SK-N-SH (cell line): ENCODE measurements around the gene DNM2. TPM values are rescaled to one million over a fixed set of nuclear protein-coding genes. Genes with fewer than 3 reads are reported as not detected.

Source experiments
- CTCF ChIA-PET: fragments of 300-600, 350-600 bp; formaldehyde crosslinking; extraction: SDS; loops from one replicate; lab custom pipeline; 2021; lab: Yijun Ruan, JAX
- POLR2A ChIA-PET: fragments of 350-600 bp; sonication (Branson Sonifier 250); formaldehyde crosslinking; extraction: SDS; loops from one replicate; lab custom pipeline; 2020; ENCODE audit warnings: antibody characterized with exemption, inconsistent platforms; lab: Yijun Ruan, JAX
- DNase-seq: peaks from one replicate; pipeline ENCODE4 v3.0.0; 2012
- H2AFZ ChIP-seq: fragments of 200-600 bp; sonication (generic); 2 replicates; pipeline ENCODE4 v1.8.1; 2016; ENCODE audit warnings: antibody characterized with exemption, mild to moderate bottlenecking, low read depth
- H3F3A ChIP-seq: fragments of 200-600 bp; sonication (generic); replicated peaks from 2 replicates; pipeline ENCODE3; 2016; ENCODE audit warnings: antibody characterized with exemption, mild to moderate bottlenecking; ENCODE audit not compliant: insufficient read depth
- H3K27ac ChIP-seq, 2 experiments: fragments of 200-500 bp in 1 of 2; fragments of 200-600 bp in 1 of 2; sonication (Bioruptor generic) in 1 of 2; sonication (generic), shearing (Covaris generic) in 1 of 2; 2 replicates each; pipeline versions ENCODE4 v1.5.1 to v1.6.1; 2014 to 2016; ENCODE audit warnings: low read depth in 2 of 2, inconsistent platforms in 1 of 2, low read length in 1 of 2, mild to moderate bottlenecking in 1 of 2, mixed read lengths in 1 of 2
- H3K27me3 ChIP-seq: fragments of 200-600 bp; sonication (generic), shearing (Covaris generic); 2 replicates; pipeline ENCODE4 v1.6.1; 2016; ENCODE audit warnings: mixed run types; ENCODE audit not compliant: insufficient read depth
- H3K36me3 ChIP-seq, 2 experiments: fragments of 200-500 bp in 1 of 2; fragments of 200-600 bp in 1 of 2; sonication (Bioruptor generic) in 1 of 2; sonication (generic) in 1 of 2; replicated peaks in 1 of 2; 2 replicates each; pipeline versions ENCODE3 to v1.5.1; 2014 to 2016; ENCODE audit warnings: low read length in 1 of 2, mild to moderate bottlenecking in 1 of 2; ENCODE audit not compliant: insufficient read depth in 2 of 2, control insufficient read depth in 1 of 2
- H3K4me1 ChIP-seq, 2 experiments: fragments of 200-500 bp in 1 of 2; fragments of 200-600 bp in 1 of 2; sonication (Bioruptor generic) in 1 of 2; sonication (generic), shearing (Covaris generic) in 1 of 2; 2 replicates each; pipeline versions ENCODE4 v1.5.1 to v1.6.1; 2014 to 2016; ENCODE audit warnings: low read depth in 1 of 2, low read length in 1 of 2, mixed run types in 1 of 2; ENCODE audit not compliant: insufficient read depth in 2 of 2, control insufficient read depth in 1 of 2
- H3K4me2 ChIP-seq: fragments of 200-600 bp; sonication (generic), shearing (Covaris generic); 2 replicates; pipeline ENCODE4 v1.6.1; 2017; ENCODE audit warnings: mixed run types
- H3K4me3 ChIP-seq, 2 experiments: fragments of 200-500 bp in 1 of 2; fragments of 200-600 bp in 1 of 2; sonication (Bioruptor generic) in 1 of 2; sonication (generic), shearing (Covaris generic) in 1 of 2; 2 replicates each; pipeline versions ENCODE4 v1.5.1 to v1.8.1; 2014 to 2016; ENCODE audit warnings: low read depth in 2 of 2, inconsistent platforms in 1 of 2, low read length in 1 of 2, mild to moderate bottlenecking in 1 of 2, mixed read lengths in 1 of 2, moderate library complexity in 1 of 2
- H3K79me2 ChIP-seq: fragments of 200-600 bp; sonication (generic); 2 replicates; pipeline ENCODE4 v1.8.1; 2017; ENCODE audit warnings: mild to moderate bottlenecking; ENCODE audit not compliant: insufficient read depth
- H3K9ac ChIP-seq: fragments of 200-600 bp; sonication (generic); 2 replicates; pipeline ENCODE4 v1.6.1; 2017; ENCODE audit warnings: mixed run types
- H3K9me2 ChIP-seq: fragments of 200-600 bp; sonication (generic); 2 replicates; pipeline ENCODE4 v1.6.1; 2017; ENCODE audit warnings: mixed run types
- H3K9me3 ChIP-seq: fragments of 200-600 bp; sonication (generic); 2 replicates; pipeline ENCODE4 v1.6.1; 2017; ENCODE audit warnings: mixed run types, mild to moderate bottlenecking, moderate library complexity
- H4K20me1 ChIP-seq: fragments of 200-600 bp; sonication (generic); 2 replicates; pipeline ENCODE4 v1.6.1; 2017; ENCODE audit warnings: mild to moderate bottlenecking, mixed run types; ENCODE audit not compliant: insufficient read depth
- CHD2 ChIP-seq: fragments of 150-350 bp; IDR thresholded peaks from 2 replicates; pipeline ENCODE4 v1.6.1; 2018; ENCODE audit warnings: low read length; ENCODE audit not compliant: partially characterized antibody
- CTCF ChIP-seq: fragments of 200-600 bp; sonication (generic); IDR thresholded peaks from 2 replicates; pipeline ENCODE4 v1.6.1; 2017; ENCODE audit warnings: antibody characterized with exemption, mild to moderate bottlenecking, moderate library complexity
- EZH2phosphoT487 ChIP-seq: fragments of 200-600 bp; sonication (generic); IDR thresholded peaks from 2 replicates; pipeline ENCODE4 v1.6.1; 2017; ENCODE audit warnings: low read depth, mixed run types, mild to moderate bottlenecking, antibody characterized with exemption, moderate library complexity, borderline replicate concordance
- NRF1 ChIP-seq: IDR thresholded peaks from 2 replicates; pipeline ENCODE4 v1.6.1; 2012; ENCODE audit warnings: low read depth, mild to moderate bottlenecking, low read length
- TAF1 ChIP-seq: IDR thresholded peaks from 2 replicates; pipeline ENCODE4 v1.6.1; 2012; ENCODE audit warnings: low read depth, mild to moderate bottlenecking, low read length, moderate library complexity, borderline replicate concordance
- WGBS: methylation state at CpG from one replicate; pipeline ENCODE4 v1.1.6; 2017; ENCODE audit warnings: low lambda C conversion rate; 5-methylcytosine and 5-hydroxymethylcytosine counted together
- polyA plus RNA-seq, 3 experiments: library from polyadenylated mRNA; depleted of rRNA; stranded (reverse); fragments of >200 nt; gene quantifications; 2 replicates each; pipeline ENCODE4 v1.2.3, GENCODE V29; 2012

Gene DNM2
- polyA plus RNA-seq, 1 of the 3 experiments (the other 2 are of a cell fraction), result 52.5 TPM

- no peak for TF ChIP-seq CTCF
- TF ChIP-seq, all 33 proteins: peak for 0
Observed at GRCh38 chr19:10760273-10760944, 42.5 kb downstream of the DNM2 start (continued).

- H3K9me2 ChIP-seq, result no peaks in the 10 kb centered on the region
- 93% methylated on average over 19 of the region's 19 CpGs for WGBS
- CTCF ChIA-PET, result interaction anchor here (0.6 to 2.5 kb wide), 3 partner anchors 23 to 103 kb away, joined by 3 to 10 read pairs (median 10); partner anchors contain the start of gene DNM2
- H3K9ac ChIP-seq, result no peak overlapping the region
- DNase-seq, result no peak
- POLR2A ChIA-PET, result no interaction called here
- H2AFZ ChIP-seq, result no peak overlapping the region
- no peaks in the 10 kb centered on the region for H3K9me3 ChIP-seq
- peaks cover 4 to 5% of the 10 kb centered on the region in 2 experiments for H3K36me3 ChIP-seq
- H3F3A ChIP-seq, result peaks cover 3% of the 10 kb centered on the region
- H3K4me2 ChIP-seq, result no peak overlapping the region
- peaks cover 33% of the 10 kb centered on the region for H4K20me1 ChIP-seq
- no peak overlapping the region for H3K27ac ChIP-seq
- peaks cover 64% of the 10 kb centered on the region for H3K79me2 ChIP-seq
- no peak for TF ChIP-seq EZH2phosphoT487
- TF ChIP-seq NRF1, result no peak
- no peak overlapping the region for H3K4me3 ChIP-seq
- H3K27me3 ChIP-seq, result no peaks in the 10 kb centered on the region
- peaks cover 8 to 27% of the 10 kb centered on the region in 2 experiments; a peak in 3 of 4 replicates for H3K4me1 ChIP-seq
Observed at GRCh38 chr19:10761443-10762250, 43.8 kb downstream of the DNM2 start.

- H3K27me3 ChIP-seq, result no peaks in the 10 kb centered on the region
- 94% methylated on average over 1 of the region's 1 CpG for WGBS
- H2AFZ ChIP-seq, result no peak overlapping the region
- peaks cover 37% of the 10 kb centered on the region for H4K20me1 ChIP-seq
- DNase-seq, result no peak
- ChIA-PET CTCF (interaction anchor here (0.8 to 5.4 kb wide), 2 partner anchors 12 to 45 kb away, joined by 3 to 28 read pairs; partner anchors contain the start of gene DNM2), POLR2A (no interaction called here)
- peaks cover 64% of the 10 kb centered on the region for H3K79me2 ChIP-seq
- H3K4me2 ChIP-seq, result no peak overlapping the region
- no peaks in the 10 kb centered on the region for H3K9me2 ChIP-seq
- peaks cover 4 to 5% of the 10 kb centered on the region in 2 experiments for H3K36me3 ChIP-seq
- no peak overlapping the region for H3K9ac ChIP-seq
- no peak for TF ChIP-seq EZH2phosphoT487
- no peak for TF ChIP-seq TAF1
- TF ChIP-seq CHD2, result no peak
- H3K4me3 ChIP-seq, result no peak overlapping the region
- H3F3A ChIP-seq, result peaks cover 3% of the 10 kb centered on the region
- H3K27ac ChIP-seq, result no peak overlapping the region
- peaks cover 11 to 30% of the 10 kb centered on the region in 2 experiments; a peak in 3 of 4 replicates for H3K4me1 ChIP-seq
- H3K9me3 ChIP-seq, result no peaks in the 10 kb centered on the region
Observed at GRCh38 chr19:10762656-10763055, 44.8 kb downstream of the DNM2 start.
